Measurements from ENCODE around the gene TRHDE.

Gene TRHDE

DNA sequence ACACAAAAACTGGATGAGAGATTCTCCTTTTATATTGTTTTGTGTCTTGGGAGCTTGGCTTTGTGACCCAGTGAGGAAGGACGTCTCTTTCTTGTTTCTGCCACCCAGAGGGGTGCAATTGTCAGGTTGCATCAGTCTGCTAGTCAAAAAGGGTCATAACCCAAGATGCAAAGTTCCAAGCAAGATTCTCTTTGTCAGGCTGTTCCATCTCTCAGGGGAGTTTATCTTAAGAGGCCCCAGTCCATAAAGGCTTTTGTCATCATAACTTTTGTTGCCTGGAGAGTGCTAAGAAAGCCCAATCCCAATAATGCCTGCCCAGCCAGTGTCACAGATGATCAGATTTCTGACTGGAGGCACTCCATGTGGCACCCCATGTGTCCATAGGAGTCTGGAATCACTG is 444.9 kb downstream of the TRHDE start:
- no peak overlapping the region for H3K4me3 ChIP-seq (ENCODE audit: low read length)
- no peak for DNase-seq (ENCODE audit: low read depth)
- TF ChIP-seq, protein P1, sequence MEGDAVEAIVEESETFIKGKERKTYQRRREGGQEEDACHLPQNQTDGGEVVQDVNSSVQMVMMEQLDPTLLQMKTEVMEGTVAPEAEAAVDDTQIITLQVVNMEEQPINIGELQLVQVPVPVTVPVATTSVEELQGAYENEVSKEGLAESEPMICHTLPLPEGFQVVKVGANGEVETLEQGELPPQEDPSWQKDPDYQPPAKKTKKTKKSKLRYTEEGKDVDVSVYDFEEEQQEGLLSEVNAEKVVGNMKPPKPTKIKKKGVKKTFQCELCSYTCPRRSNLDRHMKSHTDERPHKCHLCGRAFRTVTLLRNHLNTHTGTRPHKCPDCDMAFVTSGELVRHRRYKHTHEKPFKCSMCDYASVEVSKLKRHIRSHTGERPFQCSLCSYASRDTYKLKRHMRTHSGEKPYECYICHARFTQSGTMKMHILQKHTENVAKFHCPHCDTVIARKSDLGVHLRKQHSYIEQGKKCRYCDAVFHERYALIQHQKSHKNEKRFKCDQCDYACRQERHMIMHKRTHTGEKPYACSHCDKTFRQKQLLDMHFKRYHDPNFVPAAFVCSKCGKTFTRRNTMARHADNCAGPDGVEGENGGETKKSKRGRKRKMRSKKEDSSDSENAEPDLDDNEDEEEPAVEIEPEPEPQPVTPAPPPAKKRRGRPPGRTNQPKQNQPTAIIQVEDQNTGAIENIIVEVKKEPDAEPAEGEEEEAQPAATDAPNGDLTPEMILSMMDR (conservative IDR thresholded peaks at IDR 0.05; ENCODE audit: low read depth, low read length), result no peak

Measured in retinal pigment epithelial cell (primary cell).